ENCODE data around the gene KIRREL2. TPM values are rescaled to one million over a fixed set of nuclear protein-coding genes. Genes with fewer than 3 reads are reported as not detected.

The KIRREL2 gene
- total and polyA plus RNA-seq, 9 of the 15 experiments (the other 6 are each of a cell fraction or from before 2014, with no cell fraction given): 0.01 to 0.12 (median 0.09) TPM; not detected in 4

GRCh38 chr19:35908973-35909683 lies 52.4 kb downstream of the KIRREL2 start (continued):
- TF ChIP-seq SMARCA4 (IDR thresholded peaks at IDR 0.05) (no peak), MCM2 (IDR thresholded peaks at IDR 0.05; ENCODE audit: low read depth) (no peak), NFE2 (IDR thresholded peaks at IDR 0.05; ENCODE audit: low read depth) (0 out of 2 replicates have a peak, but pooled peaks have one; percentile 7), EGR1 (conservative IDR thresholded peaks at IDR 0.05) (no peak), CSDE1 (IDR thresholded peaks at IDR 0.05) (no peak), ZNF57 (CRISPR knock-in tag; IDR thresholded peaks at IDR 0.05) (no peak), SP1 (CRISPR knock-in tag; IDR thresholded peaks at IDR 0.05) (0 out of 2 replicates have a peak, but pooled peaks have one; percentile 35), MED1 (CRISPR knock-in tag; IDR thresholded peaks at IDR 0.05; ENCODE audit: borderline replicate concordance) (no peak), MYNN (IDR thresholded peaks at IDR 0.05) (peak; percentile 62; the same call in 1 of the 2 replicates), MYNN (CRISPR knock-in tag; IDR thresholded peaks at IDR 0.05) (no peak), E2F3 (CRISPR knock-in tag; IDR thresholded peaks at IDR 0.05) (no peak), ZNF318 (IDR thresholded peaks at IDR 0.05; ENCODE audit: borderline replicate concordance in 1 of 2, low read depth in 1 of 2) (peak in 1 of 2 experiments; percentile 76; a peak in 2 of 4 replicates), TRIM24 (IDR thresholded peaks at IDR 0.05) (0 out of 4 replicates have a peak, but pooled peaks of 1 of the 2 experiments have one; percentile 24), BRD4 (IDR thresholded peaks at IDR 0.05) (no peak), CTCFL (IDR thresholded peaks at IDR 0.05; ENCODE audit: borderline replicate concordance, insufficient read depth, low read depth, low read length, poor library complexity, severe bottlenecking) (no peak), STAG1 (CRISPR knock-in tag; IDR thresholded peaks at IDR 0.05; ENCODE audit: borderline replicate concordance) (no peak), ASH1L (IDR thresholded peaks at IDR 0.05; ENCODE audit: borderline replicate concordance, low read depth, partially characterized antibody) (no peak), NCOA4 (IDR thresholded peaks at IDR 0.05; ENCODE audit: partially characterized antibody) (no peak), PTRF (tag; IDR thresholded peaks at IDR 0.05) (no peak), ZNF253 (CRISPR knock-in tag; conservative IDR thresholded peaks at IDR 0.05) (no peak)
